ENCODE data around the gene AHDC1.
"Not testable (repeated sequence)": the region's sequence is repeated elsewhere in the genome, so short reads cannot be mapped to it uniquely, and the experiment has no call there.

The AHDC1 gene

DNA sequence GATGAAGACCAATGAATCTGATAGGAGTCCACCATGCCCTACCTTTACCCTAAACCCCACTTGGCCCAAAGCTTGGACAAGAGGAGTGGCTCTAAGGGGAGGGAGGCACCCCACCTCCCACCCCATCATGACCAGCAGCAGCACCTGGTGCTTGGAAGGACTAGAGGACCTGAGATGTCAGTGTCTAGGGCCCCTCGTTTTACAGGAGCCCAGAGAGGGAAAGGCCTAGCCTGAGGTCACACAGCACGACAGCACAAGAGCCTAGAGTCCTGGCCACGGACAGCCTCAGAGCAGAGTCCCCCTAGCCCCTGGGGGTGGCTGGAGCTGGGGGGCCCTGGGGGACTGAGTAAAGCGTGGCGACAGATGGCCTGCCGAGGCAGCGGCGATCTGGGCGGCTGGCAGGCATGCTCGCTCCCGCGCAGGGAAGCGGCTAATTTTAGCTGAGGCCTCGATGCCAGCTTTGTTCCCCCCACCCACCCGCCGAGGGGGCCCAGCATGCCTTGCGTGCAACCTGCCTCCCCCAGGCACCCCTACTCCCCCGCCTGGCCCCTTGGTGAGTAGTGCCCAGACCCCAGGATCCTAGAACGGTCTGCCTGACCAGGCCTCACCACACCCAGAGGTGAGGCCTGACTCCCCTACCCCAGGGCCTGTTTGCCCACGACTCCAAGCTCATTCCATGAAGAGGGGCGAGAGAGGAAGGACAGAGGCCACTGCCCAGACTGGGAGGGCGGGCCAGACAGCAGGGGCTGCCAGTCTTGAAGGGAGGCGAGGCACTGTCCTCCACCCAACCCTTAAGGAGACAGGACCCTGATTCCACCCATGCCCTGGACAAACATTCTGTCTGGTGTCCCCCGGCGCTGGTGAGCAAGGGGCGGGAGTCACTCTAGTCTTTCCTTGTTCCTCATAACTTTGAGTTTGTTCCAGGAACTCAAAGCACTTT is 39.0 kb downstream of the AHDC1 start:
- no peak for DNase-seq (ENCODE audit: low read depth)

DNA sequence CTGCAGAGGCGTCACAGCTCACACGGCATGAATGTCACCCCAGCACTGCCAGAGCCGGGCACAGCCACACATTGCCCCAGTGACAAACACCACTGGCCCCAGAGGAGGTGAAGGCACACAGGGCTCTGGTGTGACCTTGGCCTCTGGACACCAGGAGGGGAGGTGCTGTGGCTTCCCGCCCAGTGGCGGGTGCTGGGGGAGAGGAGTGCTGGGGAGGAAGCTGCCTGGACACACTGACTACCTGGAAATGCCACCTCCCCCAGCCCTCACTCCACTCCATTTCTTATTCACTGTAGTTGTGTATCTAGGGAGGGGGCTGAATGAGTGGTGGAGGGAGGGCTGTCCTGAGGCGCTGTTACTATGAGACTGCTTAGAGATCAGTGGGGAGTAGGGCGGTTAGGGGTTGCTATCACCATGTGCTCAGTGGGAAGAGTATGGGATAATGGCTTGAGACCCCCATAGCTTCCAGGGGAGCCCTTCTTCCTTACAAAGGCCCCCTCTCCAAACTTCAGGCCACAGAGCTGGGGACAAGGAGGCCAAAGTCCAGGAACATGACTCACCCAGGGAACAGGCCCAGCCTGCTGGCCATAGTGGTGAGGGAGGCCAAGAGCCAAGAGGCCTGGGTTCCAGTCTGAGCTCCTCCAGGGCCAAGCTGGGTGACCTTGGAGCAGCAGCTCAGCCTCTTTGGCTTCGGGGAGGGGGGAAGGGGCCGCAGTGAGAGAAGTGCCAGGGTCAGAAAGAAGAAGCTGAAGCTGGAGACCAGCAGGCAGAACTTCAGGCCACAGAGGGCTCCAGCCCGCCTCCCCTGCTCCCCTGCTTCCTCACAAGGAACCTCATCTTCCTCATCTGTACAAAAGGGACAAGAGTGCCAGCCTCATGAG is 40.1 kb downstream of the AHDC1 start:
- DNase-seq (ENCODE audit: low read depth), result no peak

DNA sequence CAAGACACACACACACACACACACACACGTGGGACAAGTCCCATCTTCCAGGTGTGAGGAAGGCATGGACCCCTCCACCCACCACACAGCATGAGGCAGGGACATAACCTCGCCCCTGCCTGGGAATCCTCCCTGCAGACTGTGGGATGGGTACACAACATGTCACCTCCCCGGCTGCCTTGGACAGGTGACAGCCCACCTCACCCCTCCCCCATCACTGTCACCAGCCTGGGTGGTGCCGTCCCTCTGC is 40.7 kb downstream of the AHDC1 start:
- no peak for DNase-seq (ENCODE audit: low read depth)

DNA sequence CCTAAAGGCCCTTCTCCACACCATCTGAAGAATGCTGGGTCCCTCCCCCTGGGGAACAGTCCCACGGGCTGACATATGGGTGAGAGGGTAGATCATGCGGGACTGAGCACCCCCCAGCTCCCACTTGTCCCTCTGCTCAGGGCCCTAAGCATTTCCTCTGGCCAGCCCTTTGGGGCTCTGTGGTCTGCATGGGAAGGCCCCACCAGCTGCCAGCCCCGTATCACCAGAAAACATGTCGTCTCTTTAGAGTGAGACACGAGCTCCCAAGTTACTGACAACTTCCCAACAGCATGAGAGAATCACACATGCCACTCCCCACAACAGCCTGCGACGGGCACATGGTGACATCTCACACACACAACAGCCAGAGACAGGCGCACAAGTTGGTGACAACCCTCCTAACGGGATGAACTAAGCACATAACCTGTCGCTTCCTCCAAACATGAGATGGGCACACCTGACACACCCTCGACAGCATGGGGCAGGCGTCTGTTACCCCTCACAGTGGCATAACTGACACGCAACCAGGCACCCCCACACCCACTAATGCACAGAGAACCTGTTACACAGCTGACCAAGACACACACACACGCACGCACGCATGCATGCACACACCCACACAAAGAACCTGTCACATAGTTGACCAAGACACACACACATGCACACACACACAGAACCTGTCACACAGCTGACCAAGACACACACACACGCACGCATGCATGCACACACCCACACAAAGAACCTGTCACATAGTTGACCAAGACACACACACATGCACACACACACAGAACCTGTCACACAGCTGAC is 41.2 kb downstream of the AHDC1 start:
- DNase-seq (ENCODE audit: low read depth), result no peak

DNA sequence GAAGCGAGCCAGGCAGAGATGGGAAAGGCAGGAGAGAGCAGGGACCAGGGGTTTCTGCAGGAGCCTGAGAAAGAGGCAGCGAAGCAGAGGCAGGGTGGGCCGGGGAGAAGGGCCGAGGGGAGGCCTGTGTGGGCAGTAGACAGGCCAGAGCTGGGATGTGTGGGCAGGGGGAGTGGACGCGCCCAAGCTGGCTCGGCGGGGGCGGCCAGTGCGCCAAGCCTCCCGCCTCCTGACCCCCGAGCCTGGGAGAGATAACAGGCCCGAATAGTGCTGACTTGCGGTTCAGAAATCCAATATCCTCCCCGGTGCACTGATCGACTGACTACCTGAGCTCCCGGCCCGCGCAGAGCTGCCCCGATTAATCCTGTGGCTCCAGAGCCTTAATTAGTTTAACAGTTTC is 41.9 kb downstream of the AHDC1 start:
- DNase-seq (ENCODE audit: low read depth), result no peak

DNA sequence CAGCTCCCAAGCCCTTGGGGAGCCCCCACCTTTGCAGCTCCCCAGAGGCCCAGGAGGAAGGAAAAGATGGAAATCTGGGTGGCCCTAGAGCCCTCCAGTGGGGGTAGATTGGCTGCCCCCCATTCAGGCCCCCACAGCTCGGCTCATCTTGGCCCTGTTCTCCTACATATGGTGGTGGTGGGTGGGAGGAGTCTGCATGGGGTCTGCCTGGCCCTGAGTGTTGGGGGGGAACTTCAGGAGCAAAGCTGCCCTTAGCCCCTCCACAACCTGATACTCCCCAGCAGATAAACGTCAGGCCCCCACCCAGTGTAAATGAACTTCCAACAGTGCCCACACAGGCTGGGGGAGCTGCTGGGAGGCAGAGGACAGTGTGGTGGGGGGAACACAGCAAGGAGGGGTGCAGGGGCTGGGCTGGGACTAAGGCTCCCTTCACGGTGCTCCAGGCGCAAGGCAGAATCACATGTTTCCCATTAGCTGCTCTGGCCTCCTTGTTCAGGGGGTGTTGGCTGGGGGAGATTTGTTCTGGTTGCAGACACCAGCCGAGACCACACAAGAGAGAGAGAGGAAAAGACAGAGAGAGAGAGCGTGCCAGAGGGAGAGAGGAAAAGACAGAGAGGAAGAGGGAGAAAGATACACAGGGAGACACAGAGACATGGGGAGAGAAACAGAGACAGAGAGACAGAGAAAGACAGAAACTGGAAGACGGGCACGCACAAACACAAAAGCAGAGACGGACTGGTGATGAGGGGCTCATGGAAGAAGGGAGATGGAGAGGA is 42.6 kb downstream of the AHDC1 start:
- no peak for DNase-seq (ENCODE audit: low read depth)

DNA sequence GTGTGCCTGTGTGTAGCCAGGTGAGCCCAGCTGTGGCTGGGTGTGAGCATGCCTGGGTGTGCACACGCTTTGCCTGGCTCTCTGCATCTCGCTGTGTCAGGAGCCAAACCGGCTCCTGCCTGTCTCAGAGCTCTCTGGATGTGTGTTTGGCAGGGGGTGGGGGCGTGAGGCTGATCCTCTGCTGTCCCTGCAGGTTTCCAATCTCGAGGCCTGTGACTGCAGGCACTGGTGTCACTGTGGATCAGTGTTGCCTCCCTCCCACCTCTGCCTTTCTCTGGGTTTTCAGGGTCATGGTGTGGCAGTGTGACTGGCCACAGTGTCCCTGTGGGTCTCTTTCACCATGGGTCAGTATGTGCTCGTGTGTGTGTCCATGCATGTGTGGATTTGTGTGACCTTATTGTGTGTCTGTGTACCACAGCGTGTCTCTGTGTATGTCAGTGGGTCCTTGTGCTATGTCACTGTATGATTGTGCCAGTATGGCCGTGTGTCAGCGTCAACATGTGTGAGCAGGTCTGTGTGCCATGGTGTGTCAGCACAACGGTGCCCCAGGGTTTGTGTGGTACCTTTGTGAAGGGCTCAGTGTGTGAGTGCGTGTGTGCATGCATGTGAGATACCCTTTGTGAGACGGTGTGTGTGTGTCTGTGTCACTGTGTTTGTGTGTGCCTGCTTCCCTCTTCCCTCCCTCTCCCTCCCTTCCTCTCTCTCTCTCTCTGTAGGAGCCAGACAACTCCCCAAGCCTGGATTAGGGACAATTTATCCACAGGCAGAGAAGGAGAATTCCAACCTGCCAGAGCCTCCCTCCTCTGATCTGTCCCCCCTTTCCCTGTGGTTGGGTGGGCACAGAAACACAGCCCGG is 43.4 kb downstream of the AHDC1 start:
- no peak for DNase-seq (ENCODE audit: low read depth)

DNA sequence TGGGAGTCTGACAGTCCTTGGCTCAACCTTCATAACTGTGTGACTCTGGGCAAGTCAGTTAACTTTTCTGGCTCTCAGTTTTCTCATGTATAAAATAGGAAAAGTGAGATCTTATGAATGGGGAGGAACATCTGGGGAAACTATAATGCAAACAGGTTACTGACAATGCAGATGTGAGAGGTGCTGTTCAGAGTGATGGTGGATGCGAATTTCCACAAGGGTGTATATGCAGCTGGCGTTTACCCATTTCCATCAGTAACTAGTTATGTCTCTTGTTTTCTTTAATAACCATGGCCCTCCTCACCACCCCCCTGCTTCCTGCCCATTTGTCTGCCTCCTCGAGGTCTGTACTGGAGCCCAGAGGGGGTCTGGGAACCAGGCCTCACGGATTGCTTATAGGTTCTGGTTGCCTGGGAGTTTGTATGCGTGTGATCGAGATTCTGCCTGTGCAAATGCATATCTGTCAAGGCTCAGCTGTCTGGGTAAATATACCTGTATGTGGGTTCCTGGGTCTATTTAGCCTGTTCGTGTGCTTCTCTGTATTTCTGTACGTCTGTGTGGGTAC is 44.4 kb downstream of the AHDC1 start:
- no peak for DNase-seq (ENCODE audit: low read depth)

DNA sequence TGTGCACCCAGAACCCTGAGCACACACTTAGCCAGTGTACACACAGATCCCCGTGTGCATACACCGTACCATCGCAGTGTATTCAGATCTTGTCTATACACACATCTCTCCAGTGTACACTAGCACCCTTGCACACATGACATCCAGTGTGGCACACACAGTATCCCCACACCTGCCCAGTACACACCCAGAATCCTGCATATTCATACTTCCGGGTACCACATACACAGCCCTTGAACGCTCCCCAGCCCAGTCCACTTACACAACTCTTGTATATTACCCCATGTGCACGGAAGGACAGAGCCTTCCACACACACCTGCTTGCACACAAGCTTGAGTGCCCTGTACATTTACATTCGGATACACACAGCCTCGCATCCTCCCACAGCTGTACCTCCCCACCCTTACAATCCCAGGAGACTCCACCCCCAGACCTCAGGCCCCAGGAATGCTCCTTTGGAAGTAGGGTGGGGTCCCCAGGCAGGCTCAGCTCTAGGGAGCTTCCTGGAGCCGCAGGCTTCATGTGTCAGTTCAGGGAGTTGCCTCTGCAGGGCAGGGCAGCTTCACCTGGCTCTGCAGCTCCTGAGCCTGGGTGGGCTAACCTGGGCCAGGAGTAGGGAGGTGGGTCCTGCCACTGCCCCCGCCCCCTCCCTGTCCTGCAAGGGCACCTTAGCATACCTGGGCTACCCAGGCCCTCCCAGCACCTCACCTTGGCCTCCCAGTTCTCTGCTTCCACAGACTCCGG is 46.2 kb downstream of the AHDC1 start:
- no peak for DNase-seq (ENCODE audit: low read depth)

DNA sequence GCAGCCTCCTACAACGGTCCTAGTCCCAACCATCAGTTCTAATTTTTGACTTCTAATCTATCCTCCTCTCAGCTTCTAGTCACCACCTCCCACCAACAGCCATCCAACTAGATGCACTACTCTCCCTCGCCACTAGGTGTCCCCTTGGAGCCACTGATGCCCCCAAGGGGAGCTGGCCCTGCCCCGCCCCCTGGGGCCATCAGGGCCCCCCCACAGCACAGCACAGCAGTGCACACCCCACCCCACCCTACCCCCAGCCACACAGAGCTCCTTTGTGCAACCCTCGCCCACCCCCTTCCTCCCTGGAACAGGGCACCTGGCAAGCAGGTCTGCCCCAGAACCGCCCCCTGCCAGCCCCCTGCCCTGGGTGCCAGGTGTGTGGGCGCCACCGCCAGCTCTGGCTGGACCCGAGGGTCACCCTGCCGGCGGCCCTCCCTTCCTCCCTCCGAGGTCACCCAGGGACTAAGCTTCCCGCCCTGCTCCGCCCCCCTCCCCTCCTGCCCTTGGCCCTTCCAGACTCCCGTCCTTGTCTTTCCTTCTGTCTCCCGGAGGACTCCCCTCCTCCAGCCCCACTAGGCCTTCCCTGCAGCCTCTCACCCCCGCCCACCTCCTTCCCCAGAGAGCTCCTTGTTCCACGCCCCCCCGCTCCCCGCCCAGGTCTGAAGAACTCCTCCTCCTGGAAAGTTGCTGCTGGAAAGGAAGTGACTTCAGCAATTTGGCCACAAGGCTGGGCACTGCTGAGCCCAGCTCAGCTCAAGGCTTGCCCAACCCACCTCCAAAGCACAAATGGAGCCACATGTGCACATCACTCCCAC is 47.0 kb downstream of the AHDC1 start:
- peak; percentile 95 for DNase-seq (ENCODE audit: low read depth)

DNA sequence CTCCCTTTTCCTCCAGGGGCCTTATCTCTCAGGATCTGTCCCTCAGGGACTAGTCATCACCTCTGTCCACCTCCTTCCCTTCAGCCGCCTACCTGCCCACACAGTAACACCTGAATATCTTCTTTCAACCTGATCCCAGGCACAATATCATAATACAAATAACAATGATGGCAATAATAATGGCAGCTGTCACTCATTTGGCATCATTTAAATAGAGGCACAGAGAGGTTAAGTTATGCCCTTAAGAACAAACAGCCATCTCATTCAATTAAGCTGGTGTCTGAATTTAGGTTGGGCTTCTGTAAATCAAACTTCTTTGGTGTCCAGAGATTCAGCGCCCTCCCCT is 47.5 kb downstream of the AHDC1 start:
- DNase-seq (ENCODE audit: low read depth), result no peak

DNA sequence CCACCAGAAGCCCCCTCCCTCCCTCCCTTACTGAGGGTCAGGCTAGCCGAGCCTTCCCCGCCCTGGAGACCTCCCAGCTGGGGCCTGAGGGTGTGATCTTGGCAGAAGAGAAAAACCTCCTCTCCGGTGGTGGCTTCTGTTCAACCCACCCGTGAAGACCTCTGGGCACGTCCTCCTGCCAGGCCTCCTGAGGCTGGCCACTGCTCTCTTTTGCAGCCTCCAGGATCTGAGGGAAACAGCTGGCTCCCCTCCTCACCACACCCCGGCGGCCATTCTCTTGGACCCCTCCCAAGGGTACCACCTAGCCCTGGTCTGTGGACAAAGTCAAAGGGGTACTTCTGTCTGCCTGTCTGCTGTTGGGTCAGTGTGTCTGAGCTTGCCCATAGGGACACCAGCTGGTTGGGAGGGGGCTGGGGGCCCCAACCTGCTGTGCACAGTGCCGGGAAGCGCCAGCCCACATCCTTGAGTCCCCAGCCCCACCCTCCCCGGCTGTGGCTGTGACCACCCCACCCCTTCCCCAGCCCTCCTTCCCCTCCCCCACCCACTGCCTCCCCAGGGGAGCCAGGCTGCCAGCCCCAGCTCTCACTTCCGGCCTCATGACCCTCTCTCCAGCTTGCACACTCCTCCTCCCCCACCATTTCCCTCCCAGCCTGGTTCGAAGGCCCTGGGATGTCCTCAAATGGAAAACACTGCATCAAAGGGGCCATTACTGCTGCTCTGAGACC is 48.1 kb downstream of the AHDC1 start:
- DNase-seq (ENCODE audit: low read depth), result peak; percentile 93

DNA sequence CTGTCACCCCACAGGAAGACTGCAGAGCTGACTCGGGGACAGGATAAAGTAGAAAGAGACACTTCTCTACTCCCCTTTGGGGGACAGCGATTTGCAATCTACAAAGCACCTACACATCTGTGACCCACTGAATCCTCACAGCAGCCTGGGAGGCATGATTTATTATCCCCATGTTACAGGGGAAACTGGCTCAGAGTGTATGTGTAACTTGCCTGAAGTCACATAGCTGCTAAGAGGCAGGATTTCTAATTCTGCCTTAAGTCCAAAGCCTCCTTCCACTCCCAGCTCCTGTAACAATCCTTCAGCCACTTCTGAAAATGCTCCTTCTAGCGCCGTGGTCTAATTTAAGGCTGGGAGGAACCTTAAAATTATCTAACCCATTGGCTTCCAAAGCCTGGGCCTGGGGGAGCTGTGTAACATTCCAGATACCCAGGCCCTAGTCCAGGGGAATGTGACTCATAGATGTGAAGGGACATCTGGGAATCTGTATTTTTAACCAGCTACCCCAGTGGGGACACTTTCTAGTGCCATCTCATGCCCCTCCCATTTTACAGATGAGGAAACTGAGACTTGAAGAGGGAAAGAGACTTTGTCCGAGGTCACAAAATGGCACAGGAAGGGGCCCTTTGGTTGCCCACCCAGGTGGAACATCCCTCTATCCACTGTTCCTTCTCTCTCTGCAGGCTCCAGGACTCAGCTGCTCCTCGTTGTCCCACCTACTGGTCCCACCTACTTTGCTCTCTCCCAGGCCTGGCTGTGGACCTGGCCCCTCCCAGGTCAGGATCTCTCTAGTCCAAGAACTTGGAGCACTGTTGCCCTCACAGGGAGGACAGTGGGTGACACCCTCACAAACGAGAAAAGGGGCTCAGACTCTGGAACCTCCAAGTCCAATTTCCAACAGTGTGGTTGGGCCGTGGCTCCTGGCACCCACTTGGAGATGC is 48.9 kb downstream of the AHDC1 start:
- DNase-seq (ENCODE audit: low read depth), result no peak

DNA sequence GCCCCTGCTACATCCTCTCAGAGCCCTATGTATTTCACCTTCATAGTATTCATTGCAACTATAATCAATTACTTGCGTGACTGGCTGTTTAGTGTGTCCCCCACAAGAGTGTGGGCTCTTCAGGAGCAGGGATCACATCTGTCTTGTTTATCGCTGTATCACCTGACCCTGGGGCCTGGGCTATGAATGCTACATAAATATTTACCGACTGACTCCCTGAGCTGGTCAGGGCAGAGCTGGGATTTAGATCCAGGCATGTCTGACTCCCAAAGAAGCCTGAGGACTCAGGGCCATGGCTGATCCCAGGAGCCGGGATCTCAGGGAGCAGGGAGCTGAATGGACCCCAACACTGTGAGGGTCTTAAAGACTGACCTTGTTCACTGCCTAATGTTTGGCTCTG is 49.7 kb downstream of the AHDC1 start:
- no peak for DNase-seq (ENCODE audit: low read depth)

DNA sequence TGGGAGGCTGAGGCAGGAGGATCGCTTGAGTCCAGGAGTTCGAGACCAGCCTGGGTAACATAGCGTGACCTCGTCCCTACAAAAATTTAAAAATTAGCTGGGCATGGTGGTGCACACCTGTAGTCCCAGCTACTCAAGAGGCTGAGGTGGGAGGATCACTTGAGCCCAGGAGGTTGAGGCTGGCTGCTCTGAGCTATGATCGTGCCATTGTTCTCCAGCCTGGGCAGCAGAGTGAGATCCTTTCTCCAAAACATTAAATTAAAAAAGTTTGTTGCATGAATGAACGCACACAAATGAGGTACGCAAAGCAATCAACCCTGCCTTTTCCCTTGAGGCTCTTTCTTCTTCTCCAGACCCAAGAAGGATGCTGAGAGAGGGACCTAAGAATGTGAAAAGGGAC is 50.1 kb downstream of the AHDC1 start:
- DNase-seq (ENCODE audit: low read depth), result not testable (repeated sequence)

DNA sequence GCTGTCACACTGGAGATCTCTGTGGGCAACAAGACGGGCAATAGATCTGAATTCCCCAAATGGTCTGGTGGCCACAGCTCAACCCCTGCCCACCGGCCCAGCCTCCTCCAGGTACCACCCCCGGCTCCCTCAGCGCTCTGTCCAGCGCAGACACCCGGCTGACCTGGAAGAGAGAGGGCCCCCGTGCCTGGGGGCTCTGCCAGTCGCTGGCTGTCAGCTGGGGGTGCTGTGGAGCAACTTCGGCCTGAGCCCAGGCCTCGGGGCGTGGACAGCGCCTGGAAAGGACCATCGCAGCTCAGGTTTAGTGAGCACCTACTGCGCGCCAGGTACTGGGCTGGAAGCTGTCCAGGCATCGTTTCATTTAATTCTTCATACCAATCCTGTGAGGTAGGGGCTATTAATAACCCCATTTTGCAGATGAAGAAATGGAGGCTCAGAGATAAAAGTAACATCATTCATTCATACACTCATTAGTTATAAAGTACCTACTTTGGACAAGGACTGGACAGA is 51.0 kb downstream of the AHDC1 start:
- no peak for DNase-seq (ENCODE audit: low read depth)

DNA sequence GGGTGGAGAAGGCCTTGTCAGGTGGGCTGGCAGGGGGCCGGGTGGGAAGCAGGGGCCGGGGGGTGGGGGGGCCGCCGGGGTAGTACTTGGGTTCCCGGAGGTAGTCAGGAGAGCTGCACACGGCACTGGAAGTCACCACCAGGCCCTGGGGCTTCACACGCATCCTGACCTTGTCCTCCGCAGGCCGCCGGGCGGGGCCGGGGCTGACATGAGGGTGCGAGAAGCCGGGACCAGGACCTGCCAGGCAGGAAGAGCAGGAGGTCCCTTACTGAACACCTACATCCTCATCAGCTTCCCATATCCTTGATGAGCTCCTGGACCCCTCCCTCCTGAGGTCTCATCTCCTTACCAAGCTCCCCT is 52.0 kb downstream of the AHDC1 start:
- DNase-seq (ENCODE audit: low read depth), result no peak
